Measurements from ENCODE around the gene MFSD12. TPM values are rescaled to one million over a fixed set of nuclear protein-coding genes. Genes with fewer than 3 reads are reported as not detected.

MFSD12 gene
- total and polyA plus RNA-seq, 2 of the 8 experiments (the other 6 are each of a cell fraction or from before 2014, with no cell fraction given), result 59.6 to 71.3 TPM

DNA sequence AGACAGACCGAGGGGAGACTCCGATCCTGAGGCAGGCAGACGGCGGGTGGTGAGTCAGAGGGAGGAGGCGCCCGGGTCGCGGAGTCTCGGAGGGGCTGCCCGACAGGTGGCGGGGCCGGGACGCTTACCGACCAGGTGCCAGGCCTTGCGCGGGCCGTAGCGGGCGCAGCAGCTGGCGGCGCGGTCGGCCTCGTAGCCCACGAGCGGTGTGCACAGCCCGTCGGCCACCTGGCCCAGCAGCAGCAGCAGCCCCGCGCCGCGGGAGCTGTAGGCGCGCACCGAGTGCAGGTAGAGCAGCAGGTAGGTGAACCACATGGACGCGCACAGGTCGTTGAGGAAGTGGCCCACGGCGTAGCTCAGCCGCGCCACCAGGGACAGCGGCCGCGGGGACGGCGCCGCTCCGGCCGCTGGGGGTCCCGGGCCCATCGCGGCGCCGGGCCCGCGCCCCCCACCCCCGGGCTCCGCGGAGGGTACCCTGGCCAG lies 367 bp downstream of the MFSD12 start:
- Histone ChIP-seq H2BK20ac (ENCODE audit: low read length) (no peak overlapping the region), H2BK12ac (ENCODE audit: low read depth, low read length) (no peak overlapping the region), H2BK120ac (replicated peaks; ENCODE audit: low read depth, low read length) (no peak overlapping the region), H4K8ac (ENCODE audit: extremely low read depth, insufficient read depth, low read length) (peak overlapping the region; percentile 51; the same call in 1 of the 2 replicates), H3K4ac (replicated peaks; ENCODE audit: insufficient read length, low read depth, low read length) (no peak overlapping the region), H3K56ac (replicated peaks; ENCODE audit: insufficient read length, low read depth, low read length) (no peak overlapping the region), H3K14ac (ENCODE audit: insufficient read length) (no peak overlapping the region), H3K36me3 (ENCODE audit: control insufficient read depth in 2 of 4, insufficient read depth in 4 of 4, low read length in 3 of 4) (no peaks in the 10 kb centered on the region), H3K4me2 (ENCODE audit: insufficient read depth in 1 of 2, low read depth in 2 of 2, low read length in 2 of 2) (peak overlapping the region; percentile 63 to 84), H3K18ac (ENCODE audit: extremely low read depth, low read length) (no peak overlapping the region; the same call in 1 of the 2 replicates), H3K27me3 (replicated peaks in 1 of 4; ENCODE audit: control insufficient read depth in 3 of 4, extremely low read depth in 1 of 4, insufficient read depth in 3 of 4, low read length in 3 of 4) (peaks cover 0 to 15% (median 7%) of the 10 kb centered on the region in 4 experiments; a peak in 4 of 7 replicates), H3K79me1 (ENCODE audit: low read depth, low read length) (peaks cover 7% of the 10 kb centered on the region), H2BK15ac (ENCODE audit: low read length) (no peak overlapping the region; the same call in 1 of the 2 replicates), H3K9me3 (ENCODE audit: insufficient read depth in 2 of 2, low read depth in 1 of 2, low read length in 1 of 2) (no peaks in the 10 kb centered on the region), H3K23me2 (ENCODE audit: low read depth, low read length) (peaks cover 11% of the 10 kb centered on the region), H2BK5ac (ENCODE audit: low read depth, low read length) (no peak overlapping the region), H3K4me3 (ENCODE audit: extremely low read depth in 1 of 4, insufficient read depth in 2 of 4, low read depth in 3 of 4, low read length in 4 of 4) (peak overlapping the region; percentile 67 to 76 (median 72)), H4K5ac (ENCODE audit: insufficient read length, low read depth, low read length) (no peak overlapping the region), H3K79me2 (ENCODE audit: control insufficient read depth in 1 of 2, insufficient read depth in 2 of 2, low read length in 2 of 2) (peaks cover 0 to 8% of the 10 kb centered on the region in 2 experiments; a peak in 1 of 4 replicates), H4K20me1 (replicated peaks in 1 of 2; ENCODE audit: control insufficient read depth in 1 of 2, insufficient read depth in 2 of 2, low read length in 2 of 2) (peaks cover 10 to 18% of the 10 kb centered on the region in 2 experiments), H3K9ac (replicated peaks in 1 of 4; ENCODE audit: extremely low read depth in 1 of 4, low read depth in 3 of 4, low read length in 3 of 4) (peak overlapping the region in 3 of 4 experiments; percentile 13 to 66 (median 41); a peak in 5 of 7 replicates), H3K23ac (ENCODE audit: insufficient read length) (no peak overlapping the region), H3K27ac (ENCODE audit: low read depth, low read length) (no peak overlapping the region), H2AK5ac (ENCODE audit: low read depth, low read length) (no peak overlapping the region), H4K91ac (replicated peaks; ENCODE audit: insufficient read length, low read length) (no peak overlapping the region), H3K4me1 (replicated peaks in 1 of 4; ENCODE audit: control insufficient read depth in 3 of 4, insufficient read depth in 4 of 4, low read length in 3 of 4) (peaks cover 0 to 8% (median 6%) of the 10 kb centered on the region in 4 experiments; a peak in 5 of 7 replicates), H2AFZ (ENCODE audit: low read length) (no peak overlapping the region)
- DNase-seq (ENCODE audit: low read depth in 1 of 2, low spot score in 2 of 2) (no peak), FAIRE-seq (no peak)
- POLR2A ChIA-PET (ENCODE audit: partially characterized antibody), result interaction anchor here (0.7 to 2.3 kb wide), 10 partner anchors 8 to 58 kb away, joined by 3 to 12 read pairs (median 4); partner anchors contain the start of genes HMG20B and TEKTIP1
- CTCF ChIA-PET (ENCODE audit: partially characterized antibody), result interaction anchor here (1.1 to 8.5 kb wide), 11 partner anchors 10 to 97 kb away, joined by 3 to 66 read pairs (median 3); no protein-coding TSS in a partner anchor
- 3% methylated on average over 44 of the region's 60 CpGs; no CpG with 5 or more reads in 1 of the 2 experiments for WGBS, 2 experiments (ENCODE audit: extremely low coverage in 1 of 2, insufficient coverage in 1 of 2, insufficient read length in 1 of 2, insufficient replicate concordance in 2 of 2, low coverage in 1 of 2, low lambda C conversion rate in 2 of 2, missing lambda C conversion rate in 1 of 2)
- no peak for TF ChIP-seq ZNF274 (IDR thresholded peaks at IDR 0.05; ENCODE audit: borderline replicate concordance, extremely low read depth, low read length)
- TF ChIP-seq RAD21 (IDR thresholded peaks at IDR 0.05 in 1 of 2, conservative IDR thresholded peaks at IDR 0.05 in 1 of 2; ENCODE audit: low read depth in 2 of 2, low read length in 2 of 2), result no peak
- TF ChIP-seq SUZ12 (IDR thresholded peaks at IDR 0.05; ENCODE audit: low read length), result 0 out of 2 replicates have a peak, but pooled peaks have one; percentile 12
- TF ChIP-seq, protein P1, sequence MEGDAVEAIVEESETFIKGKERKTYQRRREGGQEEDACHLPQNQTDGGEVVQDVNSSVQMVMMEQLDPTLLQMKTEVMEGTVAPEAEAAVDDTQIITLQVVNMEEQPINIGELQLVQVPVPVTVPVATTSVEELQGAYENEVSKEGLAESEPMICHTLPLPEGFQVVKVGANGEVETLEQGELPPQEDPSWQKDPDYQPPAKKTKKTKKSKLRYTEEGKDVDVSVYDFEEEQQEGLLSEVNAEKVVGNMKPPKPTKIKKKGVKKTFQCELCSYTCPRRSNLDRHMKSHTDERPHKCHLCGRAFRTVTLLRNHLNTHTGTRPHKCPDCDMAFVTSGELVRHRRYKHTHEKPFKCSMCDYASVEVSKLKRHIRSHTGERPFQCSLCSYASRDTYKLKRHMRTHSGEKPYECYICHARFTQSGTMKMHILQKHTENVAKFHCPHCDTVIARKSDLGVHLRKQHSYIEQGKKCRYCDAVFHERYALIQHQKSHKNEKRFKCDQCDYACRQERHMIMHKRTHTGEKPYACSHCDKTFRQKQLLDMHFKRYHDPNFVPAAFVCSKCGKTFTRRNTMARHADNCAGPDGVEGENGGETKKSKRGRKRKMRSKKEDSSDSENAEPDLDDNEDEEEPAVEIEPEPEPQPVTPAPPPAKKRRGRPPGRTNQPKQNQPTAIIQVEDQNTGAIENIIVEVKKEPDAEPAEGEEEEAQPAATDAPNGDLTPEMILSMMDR (IDR thresholded peaks at IDR 0.05; ENCODE audit: control extremely low read depth in 1 of 3, insufficient read depth in 1 of 3, low read depth in 1 of 3, low read length in 3 of 3), result peak in 1 of 3 experiments; percentile 2; a peak in 1 of 4 replicates
- TF ChIP-seq GTF2F1 (IDR thresholded peaks at IDR 0.05; ENCODE audit: borderline replicate concordance, low read depth, low read length), result no peak
- no peak for TF ChIP-seq NANOG (IDR thresholded peaks at IDR 0.05; ENCODE audit: insufficient read depth, low read depth, low read length, poor library complexity, severe bottlenecking)
- no peak for TF ChIP-seq PHF8 (conservative IDR thresholded peaks at IDR 0.05; ENCODE audit: low read depth, low read length)
- TF ChIP-seq, protein P2, sequence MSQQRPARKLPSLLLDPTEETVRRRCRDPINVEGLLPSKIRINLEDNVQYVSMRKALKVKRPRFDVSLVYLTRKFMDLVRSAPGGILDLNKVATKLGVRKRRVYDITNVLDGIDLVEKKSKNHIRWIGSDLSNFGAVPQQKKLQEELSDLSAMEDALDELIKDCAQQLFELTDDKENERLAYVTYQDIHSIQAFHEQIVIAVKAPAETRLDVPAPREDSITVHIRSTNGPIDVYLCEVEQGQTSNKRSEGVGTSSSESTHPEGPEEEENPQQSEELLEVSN (IDR thresholded peaks at IDR 0.05), result no peak

Data from H1 (cell line).